H1 (cell line): ENCODE measurements around the gene SNX17. TPM values are rescaled to one million over a fixed set of nuclear protein-coding genes. Genes with fewer than 3 reads are reported as not detected.

ENCODE experiments used
- CTCF ChIA-PET: fragments of 300-600 bp; sonication (Branson Sonifier 250); formaldehyde crosslinking; loops from one replicate; lab custom pipeline; 2021; ENCODE audit not compliant: partially characterized antibody; lab: Charles Lee
- POLR2A ChIA-PET: fragments of 300-600 bp; sonication (Branson Sonifier 250); formaldehyde crosslinking; loops from one replicate; lab custom pipeline; 2021; ENCODE audit warnings: inconsistent platforms; ENCODE audit not compliant: partially characterized antibody; lab: Charles Lee
- DNase-seq, 2 experiments: peaks; one replicate each; pipeline versions ENCODE4 v3.0.0 to v3.0.0-alpha.2; 2010 to 2022; ENCODE audit warnings: low spot score in 2 of 2, low read depth in 1 of 2, mixed read lengths in 1 of 2
- FAIRE-seq: peaks from 2 replicates; lab custom pipeline; 2011; peaks lifted over from hg19 to GRCh38; lab: Jason Lieb, UNC
- H2AFZ ChIP-seq: 2 replicates; pipeline ENCODE4 v1.8.1; 2012; ENCODE audit warnings: low read length, inconsistent platforms
- H2AK5ac ChIP-seq: 2 replicates; pipeline ENCODE4 v1.6.1; 2013; ENCODE audit warnings: low read depth, low read length
- H2BK120ac ChIP-seq: replicated peaks from 2 replicates; pipeline ENCODE3; 2013; ENCODE audit warnings: low read depth, low read length, inconsistent platforms
- H2BK12ac ChIP-seq: 2 replicates; pipeline ENCODE4 v1.6.1; 2013; ENCODE audit warnings: low read depth, low read length
- H2BK15ac ChIP-seq: 2 replicates; pipeline ENCODE4 v1.6.1; 2013; ENCODE audit warnings: low read length
- H2BK20ac ChIP-seq: 2 replicates; pipeline ENCODE4 v1.6.1; 2013; ENCODE audit warnings: low read length
- H2BK5ac ChIP-seq: 2 replicates; pipeline ENCODE4 v1.6.1; 2013; ENCODE audit warnings: low read depth, low read length
- H3K14ac ChIP-seq: 2 replicates; pipeline ENCODE4 v1.6.1; 2013; ENCODE audit warnings: inconsistent platforms; ENCODE audit not compliant: insufficient read length
- H3K18ac ChIP-seq: 2 replicates; pipeline ENCODE4 v1.6.1; 2013; ENCODE audit warnings: low read length; ENCODE audit errors: extremely low read depth
- H3K23ac ChIP-seq: 2 replicates; pipeline ENCODE4 v1.6.1; 2013; ENCODE audit warnings: inconsistent platforms; ENCODE audit not compliant: insufficient read length
- H3K23me2 ChIP-seq: 2 replicates; pipeline ENCODE4 v1.6.1; 2013; ENCODE audit warnings: low read depth, low read length
- H3K27ac ChIP-seq: 2 replicates; pipeline ENCODE4 v1.6.1; 2011; ENCODE audit warnings: low read depth, low read length, inconsistent platforms
- H3K27me3 ChIP-seq, 4 experiments: replicated peaks in 1 of 4; 1 replicate in 1 of 4; 2 replicates in 3 of 4; pipeline versions ENCODE4 v1.6.1 to v1.8.1; 2011 to 2013; ENCODE audit warnings: low read length in 3 of 4, mild to moderate bottlenecking in 3 of 4, inconsistent platforms in 2 of 4, mixed read lengths in 2 of 4, moderate library complexity in 1 of 4; ENCODE audit not compliant: control insufficient read depth in 3 of 4, insufficient read depth in 3 of 4; ENCODE audit errors: extremely low read depth in 1 of 4
- H3K36me3 ChIP-seq, 4 experiments: 2 replicates each; pipeline versions ENCODE4 v1.6.1 to v1.8.1; 2011 to 2013; ENCODE audit warnings: mild to moderate bottlenecking in 4 of 4, low read length in 3 of 4, moderate library complexity in 2 of 4, control low read depth in 1 of 4, inconsistent platforms in 1 of 4; ENCODE audit not compliant: insufficient read depth in 4 of 4, control insufficient read depth in 2 of 4
- H3K4ac ChIP-seq: replicated peaks from 2 replicates; pipeline ENCODE3; 2013; ENCODE audit warnings: low read length, low read depth, mixed read lengths, inconsistent platforms; ENCODE audit not compliant: insufficient read length
- H3K4me1 ChIP-seq, 4 experiments: replicated peaks in 1 of 4; 1 replicate in 1 of 4; 2 replicates in 3 of 4; pipeline versions ENCODE4 v1.6.1 to v1.8.1; 2011 to 2013; ENCODE audit warnings: low read length in 3 of 4, inconsistent platforms in 2 of 4, mixed read lengths in 1 of 4; ENCODE audit not compliant: insufficient read depth in 4 of 4, control insufficient read depth in 3 of 4
- H3K4me2 ChIP-seq, 2 experiments: 2 replicates each; pipeline versions ENCODE4 v1.6.1 to v1.8.1; 2011 to 2013; ENCODE audit warnings: low read depth in 2 of 2, low read length in 2 of 2, control low read depth in 1 of 2, inconsistent platforms in 1 of 2, mild to moderate bottlenecking in 1 of 2; ENCODE audit not compliant: insufficient read depth in 1 of 2
- H3K4me3 ChIP-seq, 4 experiments: fragments of 200-600, 300-600 bp in 1 of 4; sonication (generic), shearing (Covaris generic), sonication (Bioruptor Twin) in 1 of 4; 2 replicates each; pipeline versions ENCODE4 v1.5.1 to v1.8.1; 2011 to 2016; ENCODE audit warnings: low read length in 4 of 4, low read depth in 3 of 4, control low read depth in 2 of 4, inconsistent platforms in 2 of 4, mild to moderate bottlenecking in 2 of 4, mixed read lengths in 1 of 4, moderate library complexity in 1 of 4; ENCODE audit not compliant: insufficient read depth in 2 of 4; ENCODE audit errors: extremely low read depth in 1 of 4
- H3K56ac ChIP-seq: replicated peaks from 2 replicates; pipeline ENCODE3; 2013; ENCODE audit warnings: low read depth, mild to moderate bottlenecking, mixed read lengths, low read length, inconsistent platforms; ENCODE audit not compliant: insufficient read length
- H3K79me1 ChIP-seq: 2 replicates; pipeline ENCODE4 v1.6.1; 2013; ENCODE audit warnings: low read depth, low read length, control low read depth
- H3K79me2 ChIP-seq, 2 experiments: 2 replicates each; pipeline versions ENCODE4 v1.6.1 to v1.8.1; 2012 to 2013; ENCODE audit warnings: low read length in 2 of 2, mild to moderate bottlenecking in 2 of 2, inconsistent platforms in 1 of 2; ENCODE audit not compliant: insufficient read depth in 2 of 2, control insufficient read depth in 1 of 2
- H3K9ac ChIP-seq, 4 experiments: replicated peaks in 1 of 4; 1 replicate in 1 of 4; 2 replicates in 3 of 4; pipeline versions ENCODE4 v1.6.1 to v1.8.1; 2011 to 2013; ENCODE audit warnings: low read depth in 3 of 4, low read length in 3 of 4, control low read depth in 2 of 4, mild to moderate bottlenecking in 2 of 4, moderate library complexity in 2 of 4, inconsistent platforms in 1 of 4; ENCODE audit errors: extremely low read depth in 1 of 4
- H3K9me3 ChIP-seq, 2 experiments: 2 replicates each; pipeline versions ENCODE4 v1.6.1 to v1.8.1; 2012 to 2013; ENCODE audit warnings: mild to moderate bottlenecking in 2 of 2, moderate library complexity in 2 of 2, control low read depth in 1 of 2, inconsistent platforms in 1 of 2, low read depth in 1 of 2, low read length in 1 of 2, mixed read lengths in 1 of 2; ENCODE audit not compliant: insufficient read depth in 2 of 2
- H4K20me1 ChIP-seq, 2 experiments: replicated peaks in 1 of 2; 2 replicates each; pipeline versions ENCODE3 to v1.8.1; 2011 to 2013; ENCODE audit warnings: inconsistent platforms in 2 of 2, low read length in 2 of 2, mild to moderate bottlenecking in 1 of 2; ENCODE audit not compliant: insufficient read depth in 2 of 2, control insufficient read depth in 1 of 2
- H4K5ac ChIP-seq: 2 replicates; pipeline ENCODE4 v1.6.1; 2013; ENCODE audit warnings: low read length, low read depth, mixed read lengths, inconsistent platforms; ENCODE audit not compliant: insufficient read length
- H4K8ac ChIP-seq: 2 replicates; pipeline ENCODE4 v1.8.0; 2013; ENCODE audit warnings: mild to moderate bottlenecking, moderate library complexity, low read length, inconsistent platforms; ENCODE audit not compliant: insufficient read depth; ENCODE audit errors: extremely low read depth
- H4K91ac ChIP-seq: replicated peaks from 2 replicates; pipeline ENCODE3; 2013; ENCODE audit warnings: low read length, mixed read lengths, inconsistent platforms; ENCODE audit not compliant: insufficient read length
- CHD2 ChIP-seq: IDR thresholded peaks from 2 replicates; pipeline ENCODE4 v1.6.1; 2012; ENCODE audit warnings: low read length, improper control_type of control experiment
- CREB1 ChIP-seq: IDR thresholded peaks from 2 replicates; pipeline ENCODE4 v1.6.1; 2012; ENCODE audit warnings: inconsistent platforms
- HDAC2 ChIP-seq, 2 experiments: fragments of 300-600 bp in 1 of 2; sonication (generic) in 1 of 2; IDR thresholded peaks; 2 replicates each; pipeline ENCODE4 v1.6.1; 2011 to 2012; ENCODE audit warnings: low read depth in 2 of 2, low read length in 2 of 2, mild to moderate bottlenecking in 2 of 2, moderate library complexity in 2 of 2, borderline replicate concordance in 1 of 2, inconsistent platforms in 1 of 2
- HDAC6 ChIP-seq: IDR thresholded peaks from one replicate; pipeline ENCODE4 v1.7.1; 2012; ENCODE audit warnings: low read depth, mild to moderate bottlenecking, inconsistent platforms, low read length, moderate library complexity
- JUND ChIP-seq: IDR thresholded peaks from 2 replicates; pipeline ENCODE4 v1.6.1; 2011; ENCODE audit warnings: mild to moderate bottlenecking, improper control_type of control experiment, low read length
- MAFK ChIP-seq: IDR thresholded peaks from 2 replicates; pipeline ENCODE4 v1.6.1; 2012; ENCODE audit warnings: low read depth, mild to moderate bottlenecking, improper control_type of control experiment, low read length
- MAX ChIP-seq: IDR thresholded peaks from 2 replicates; pipeline ENCODE4 v1.6.1; 2012; ENCODE audit warnings: inconsistent platforms
- NRF1 ChIP-seq: IDR thresholded peaks from 2 replicates; pipeline ENCODE4 v1.6.1; 2011; ENCODE audit warnings: mild to moderate bottlenecking, low read depth, low read length, improper control_type of control experiment
- RBBP5 ChIP-seq: IDR thresholded peaks from 2 replicates; pipeline ENCODE4 v1.7.1; 2012; ENCODE audit warnings: low read depth, mild to moderate bottlenecking, inconsistent platforms, low read length, moderate library complexity, borderline replicate concordance
- SIRT6 ChIP-seq: IDR thresholded peaks from one replicate; pipeline ENCODE4 v1.7.1; 2012; ENCODE audit warnings: low read length, inconsistent platforms
- SIX5 ChIP-seq: IDR thresholded peaks from 2 replicates; pipeline ENCODE4 v1.6.1; 2011; ENCODE audit warnings: mild to moderate bottlenecking, low read depth, low read length
- SRF ChIP-seq: IDR thresholded peaks from 2 replicates; pipeline ENCODE4 v1.6.1; 2011; ENCODE audit warnings: mild to moderate bottlenecking, low read depth, low read length, moderate library complexity
- TAF7 ChIP-seq: optimal IDR thresholded peaks from 2 replicates; pipeline ENCODE3; 2011; ENCODE audit warnings: low read depth, mild to moderate bottlenecking, inconsistent platforms, low read length, moderate library complexity, borderline replicate concordance
- TCF12 ChIP-seq: IDR thresholded peaks from 2 replicates; pipeline ENCODE4 v1.6.1; 2011; ENCODE audit warnings: low read depth, mild to moderate bottlenecking, low read length
- WGBS, 2 experiments: shearing (Covaris generic) in 1 of 2; methylation state at CpG; one replicate each; pipeline versions ENCODE4 v1.1.6 to v1.1.7; 2013 to 2015; ENCODE audit warnings: low lambda C conversion rate in 2 of 2, mixed read lengths in 2 of 2, inconsistent platforms in 1 of 2, low coverage in 1 of 2, missing lambda C conversion rate in 1 of 2; ENCODE audit not compliant: insufficient replicate concordance in 2 of 2, insufficient coverage in 1 of 2, insufficient read length in 1 of 2; ENCODE audit errors: extremely low coverage in 1 of 2, missing lambda C conversion rate in 1 of 2; 5-methylcytosine and 5-hydroxymethylcytosine counted together
- polyA plus RNA-seq, 7 experiments: library from polyadenylated mRNA; depleted of rRNA in 3 of 7; stranded (reverse) in 5 of 7; unstranded in 2 of 7; fragments of >200 nt in 5 of 7; fragments of 200-250 nt in 2 of 7; gene quantifications; 1 replicate in 5 of 7; 2 replicates in 1 of 7; 4 replicates in 1 of 7; pipeline versions ENCODE4 v1.2.1 to v1.2.3, GENCODE V29; 2011 to 2013; ENCODE audit warnings: missing spikeins in 2 of 7, mixed read lengths in 2 of 7
- total RNA-seq: library from RNA; stranded (reverse); fragmentation: NEBNext Ultra II Directional; extraction: Animal tissue kit (Norgen Biotek cat#: 25700); gene quantifications from 2 replicates; pipeline ENCODE4 v1.2.1, GENCODE V29; 2021

SNX17 gene
- total and polyA plus RNA-seq, 2 of the 8 experiments (the other 6 are each of a cell fraction or from before 2014, with no cell fraction given), result 54.9 to 66.2 TPM

GRCh38 chr2:27421660-27422250 lies 51.3 kb downstream of the SNX17 start:
- H3K4ac ChIP-seq, result no peak overlapping the region
- FAIRE-seq (no peak), DNase-seq (no peak)
- no peak overlapping the region for H2BK5ac ChIP-seq
- no peaks in the 10 kb centered on the region for H3K9me3 ChIP-seq
- H3K4me3 ChIP-seq, result no peak overlapping the region
- no peaks in the 10 kb centered on the region for H3K4me1 ChIP-seq
- no peak overlapping the region for H4K5ac ChIP-seq
- no peak overlapping the region for H2BK120ac ChIP-seq
- no peak overlapping the region for H2BK12ac ChIP-seq
- no peaks in the 10 kb centered on the region for H3K79me2 ChIP-seq
- H3K23ac ChIP-seq, result no peak overlapping the region
- H3K79me1 ChIP-seq, result no peaks in the 10 kb centered on the region
- H2AFZ ChIP-seq, result no peak overlapping the region
- H3K4me2 ChIP-seq, result no peak overlapping the region
- H3K36me3 ChIP-seq, result no peaks in the 10 kb centered on the region
- H4K20me1 ChIP-seq, result no peaks in the 10 kb centered on the region
- H3K23me2 ChIP-seq, result no peaks in the 10 kb centered on the region
- H2BK15ac ChIP-seq, result no peak overlapping the region
- 90% methylated on average over 4 of the region's 4 CpGs; no CpG with 5 or more reads in 1 of the 2 experiments for WGBS, 2 experiments
- no peak overlapping the region for H3K14ac ChIP-seq
- no peak overlapping the region for H4K8ac ChIP-seq
- POLR2A ChIA-PET, result interaction anchor here (1.2 to 5.1 kb wide), 2 partner anchors 13 to 52 kb away, joined by 3 to 26 read pairs; partner anchors contain the start of gene PPM1G
- no peak overlapping the region for H3K18ac ChIP-seq
- CTCF ChIA-PET, result interaction anchor here (1.5 kb wide), 2 partner anchors 12 to 20 kb away, joined by 5 to 6 read pairs; partner anchors contain the start of gene PPM1G
- no peak overlapping the region for H3K56ac ChIP-seq
- H3K27me3 ChIP-seq, result no peaks in the 10 kb centered on the region
- no peak overlapping the region for H2AK5ac ChIP-seq
- H3K27ac ChIP-seq, result no peak overlapping the region
- no peak overlapping the region for H3K9ac ChIP-seq
- no peak overlapping the region for H4K91ac ChIP-seq
- no peak overlapping the region for H2BK20ac ChIP-seq
- no peak for TF ChIP-seq MAX
- TF ChIP-seq TCF12, result no peak
- TF ChIP-seq SRF, result no peak
- no peak for TF ChIP-seq CREB1
- no peak for TF ChIP-seq RBBP5
- no peak for TF ChIP-seq JUND
- TF ChIP-seq SIX5, result no peak
- TF ChIP-seq SIRT6, result no peak
- no peak for TF ChIP-seq NRF1
- TF ChIP-seq MAFK, result no peak
- TF ChIP-seq HDAC6, result no peak
- no peak for TF ChIP-seq CHD2
- TF ChIP-seq TAF7, result no peak
- no peak for TF ChIP-seq HDAC2 (IDR thresholded peaks at IDR 0.05; ENCODE audit: borderline replicate concordance in 1 of 2, low read depth in 2 of 2, low read length in 2 of 2)
